HCT116 (cell line): ENCODE data around the gene MYL5. TPM values are rescaled to one million over a fixed set of nuclear protein-coding genes. Genes with fewer than 3 reads are reported as not detected.

Experiments used
- ATAC-seq: fragments of 200-7000 bp; cut with Tn5 transposase; 2 replicates; pipeline ENCODE4 v1.9.1; 2020; ENCODE audit warnings: mild to moderate bottlenecking, moderate library complexity
- BruUV-seq: library from RNA; stranded (reverse); fragments of 400-500 nt; replicated peaks from 2 replicates; lab custom pipeline; 2021; lab: Mats Ljungman, UMichigan
- CTCF ChIA-PET: fragments of 300-600 bp; sonication (Branson Sonifier 250); formaldehyde crosslinking; loops from one replicate; lab custom pipeline; 2021; ENCODE audit warnings: antibody characterized with exemption; lab: Charles Lee
- POLR2A ChIA-PET: fragments of 300-600, 350-600 bp; sonication (Branson Sonifier 250); formaldehyde crosslinking; loops from one replicate; lab custom pipeline; 2021; ENCODE audit warnings: antibody characterized with exemption; lab: Charles Lee
- RAD21 ChIA-PET, 2 experiments: fragments of 300-600 bp; sonication (Branson Sonifier 250); formaldehyde crosslinking; loops; one replicate each; lab custom pipeline; 2023; ENCODE audit warnings: low total read pairs in 2 of 2; ENCODE audit not compliant: uncharacterized antibody in 2 of 2, unreplicated experiment in 2 of 2, low non-redundant PET in 1 of 2; lab: Charles Lee
- DNase-seq: peaks from one replicate; pipeline ENCODE4 v3.0.0-alpha.2; 2010; ENCODE audit warnings: low read depth, low spot score
- H2AFZ ChIP-seq: fragments of 200-600 bp; shearing (Covaris generic), sonication (generic); 2 replicates; pipeline ENCODE4 v1.6.1; 2017; ENCODE audit warnings: low read depth, mixed run types, mixed read lengths, antibody characterized with exemption, low read length; ENCODE audit not compliant: poor library complexity, severe bottlenecking
- H3K27ac ChIP-seq: 2 replicates; pipeline ENCODE4 v1.5.1; 2012; ENCODE audit warnings: low read depth, low read length
- H3K27me3 ChIP-seq: fragments of 200-600 bp; sonication (generic); 2 replicates; pipeline ENCODE4 v1.6.1; 2016; ENCODE audit warnings: mixed run types, low read length, mixed read lengths; ENCODE audit not compliant: insufficient read depth
- H3K36me3 ChIP-seq, 2 experiments: fragments of 200-500 bp in 1 of 2; fragments of 200-600 bp in 1 of 2; sonication (Bioruptor generic) in 1 of 2; sonication (generic) in 1 of 2; 2 replicates each; pipeline versions ENCODE4 v1.5.1 to v1.6.1; 2014 to 2016; ENCODE audit warnings: low read length in 2 of 2, inconsistent platforms in 1 of 2, mixed read lengths in 1 of 2, mixed run types in 1 of 2; ENCODE audit not compliant: insufficient read depth in 2 of 2, control insufficient read depth in 1 of 2
- H3K4me1 ChIP-seq, 2 experiments: fragments of 200-600 bp in 1 of 2; sonication (generic) in 1 of 2; 2 replicates each; pipeline versions ENCODE4 v1.5.1 to v1.6.1; 2012 to 2017; ENCODE audit warnings: low read length in 2 of 2, inconsistent platforms in 1 of 2, mild to moderate bottlenecking in 1 of 2, mixed read lengths in 1 of 2, mixed run types in 1 of 2, moderate library complexity in 1 of 2; ENCODE audit not compliant: insufficient read depth in 2 of 2, control insufficient read depth in 1 of 2
- H3K4me2 ChIP-seq: fragments of 200-600 bp; sonication (generic); 2 replicates; pipeline ENCODE4 v1.6.1; 2017; ENCODE audit warnings: mixed run types, low read length, mixed read lengths
- H3K4me3 ChIP-seq, 2 experiments: fragments of 200-600 bp in 1 of 2; sonication (generic) in 1 of 2; replicated peaks in 1 of 2; 2 replicates each; pipeline ENCODE4 v1.5.1; 2011 to 2016; ENCODE audit warnings: low read length in 2 of 2, control low read depth in 1 of 2, low read depth in 1 of 2, mild to moderate bottlenecking in 1 of 2, mixed read lengths in 1 of 2, mixed run types in 1 of 2
- H3K79me2 ChIP-seq: fragments of 200-600 bp; sonication (generic); 2 replicates; pipeline ENCODE4 v1.6.1; 2017; ENCODE audit warnings: mild to moderate bottlenecking, mixed run types, low read length, moderate library complexity, mixed read lengths; ENCODE audit not compliant: insufficient read depth
- H3K9ac ChIP-seq: fragments of 200-600 bp; sonication (generic); 2 replicates; pipeline ENCODE4 v1.6.1; 2016; ENCODE audit warnings: low read length, mixed read lengths
- H3K9me2 ChIP-seq: fragments of 200-600 bp; sonication (generic), shearing (Covaris generic); 2 replicates; pipeline ENCODE4 v1.6.1; 2017; ENCODE audit warnings: mixed run types, mild to moderate bottlenecking, moderate library complexity; ENCODE audit not compliant: insufficient read depth
- H3K9me3 ChIP-seq, 2 experiments: fragments of 200-500 bp in 1 of 2; fragments of 200-600 bp in 1 of 2; sonication (Bioruptor generic) in 1 of 2; sonication (generic) in 1 of 2; 2 replicates each; pipeline ENCODE4 v1.6.1; 2014 to 2017; ENCODE audit warnings: low read length in 2 of 2, mixed read lengths in 2 of 2, inconsistent platforms in 1 of 2, low read depth in 1 of 2, mild to moderate bottlenecking in 1 of 2, mixed run types in 1 of 2, moderate library complexity in 1 of 2; ENCODE audit not compliant: control insufficient read depth in 1 of 2, insufficient read depth in 1 of 2
- H4K20me1 ChIP-seq: fragments of 200-600 bp; sonication (generic), shearing (Covaris generic); 2 replicates; pipeline ENCODE4 v1.6.1; 2017; ENCODE audit warnings: mixed run types, mild to moderate bottlenecking, moderate library complexity; ENCODE audit not compliant: insufficient read depth
- CEBPB ChIP-seq: IDR thresholded peaks from 2 replicates; pipeline ENCODE4 v1.6.1; 2012; ENCODE audit warnings: low read depth
- EGR1 ChIP-seq: IDR thresholded peaks from 2 replicates; pipeline ENCODE4 v1.6.1; 2012; ENCODE audit warnings: low read depth
- ELF1 ChIP-seq: IDR thresholded peaks from 2 replicates; pipeline ENCODE4 v1.6.1; 2012; ENCODE audit warnings: low read depth, borderline replicate concordance
- FOSL1 ChIP-seq: IDR thresholded peaks from 2 replicates; pipeline ENCODE4 v1.6.1; 2012; ENCODE audit warnings: low read depth
- JUND ChIP-seq: IDR thresholded peaks from 2 replicates; pipeline ENCODE4 v1.6.1; 2012
- RAD21 ChIP-seq: IDR thresholded peaks from 2 replicates; pipeline ENCODE4 v1.6.1; 2012; ENCODE audit warnings: low read depth, mild to moderate bottlenecking
- SP1 ChIP-seq: IDR thresholded peaks from 2 replicates; pipeline ENCODE4 v1.6.1; 2012; ENCODE audit warnings: low read depth
- SRF ChIP-seq: IDR thresholded peaks from 2 replicates; pipeline ENCODE4 v1.6.1; 2012; ENCODE audit warnings: low read depth
- TCF7L2 ChIP-seq: IDR thresholded peaks from 2 replicates; pipeline ENCODE4 v1.7.0; 2011; ENCODE audit warnings: borderline replicate concordance, inconsistent platforms; ENCODE audit not compliant: insufficient read depth, insufficient read length; ENCODE audit errors: extremely low read depth
- ZFX ChIP-seq: fragments of 450-650 bp; IDR thresholded peaks from 2 replicates; pipeline ENCODE4 v1.6.1; 2017
- ZNF274 ChIP-seq: fragments of 200-500 bp; sonication (Bioruptor generic); IDR thresholded peaks from 2 replicates; pipeline ENCODE4 v1.6.1; 2014; ENCODE audit warnings: mild to moderate bottlenecking, low read depth, low read length, inconsistent platforms
- intact Hi-C: fragments of 100-400 bp; cut with micrococcal nuclease; formaldehyde crosslinking; loops from 2 replicates; pipeline ENCODE4 v1.10.0; 2022
- total RNA-seq: library from RNA; stranded (reverse); gene quantifications from one replicate; pipeline ENCODE4 v1.2.1, GENCODE V29; 2021; ENCODE audit not compliant: unreplicated experiment

MYL5 gene
- total RNA-seq, 1 experiment from 2014 or later = 14.0 TPM

DNA sequence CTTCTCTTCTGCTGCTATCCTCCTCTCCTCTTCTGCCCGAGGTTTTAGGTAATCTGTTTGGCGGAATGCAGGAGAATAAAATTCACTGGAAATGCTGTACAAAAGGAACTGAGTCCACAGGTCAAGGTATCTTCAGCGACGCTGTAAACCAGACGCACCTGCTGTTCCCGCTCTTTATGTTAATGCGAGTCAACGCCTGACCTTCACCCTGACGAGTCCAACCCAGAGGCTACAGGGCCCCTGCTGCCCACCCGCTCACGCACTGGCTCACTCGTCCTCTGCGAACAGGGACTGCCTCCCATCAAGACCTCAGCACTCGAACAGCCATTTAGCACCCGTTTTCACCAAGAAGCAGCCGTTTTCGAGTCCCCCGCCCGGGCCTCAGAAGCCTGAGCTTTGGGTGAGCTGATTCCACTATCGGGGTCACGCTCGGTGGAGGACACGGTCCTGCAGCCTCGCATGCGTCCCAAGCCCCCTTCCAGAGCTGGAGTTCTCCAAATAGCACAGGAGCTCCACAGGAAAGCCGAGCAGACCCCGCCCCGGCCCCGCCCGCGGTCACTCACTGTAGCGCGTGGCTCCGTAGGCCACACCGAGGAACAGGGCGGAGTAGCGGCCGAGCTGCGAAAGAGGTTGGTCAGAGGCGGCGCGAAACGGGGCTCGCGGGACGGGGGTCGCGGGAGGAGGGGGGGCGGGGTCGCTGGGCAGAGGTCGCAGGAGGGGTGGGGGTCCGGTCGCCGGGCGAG lies 822 bp upstream of the MYL5 start (continued):
- TF ChIP-seq ZNF274 (no peak), SRF (no peak), JUND (no peak), EGR1 (no peak), SP1 (no peak), CEBPB (no peak), ZFX (no peak), RAD21 (no peak), FOSL1 (no peak), TCF7L2 (no peak)

DNA sequence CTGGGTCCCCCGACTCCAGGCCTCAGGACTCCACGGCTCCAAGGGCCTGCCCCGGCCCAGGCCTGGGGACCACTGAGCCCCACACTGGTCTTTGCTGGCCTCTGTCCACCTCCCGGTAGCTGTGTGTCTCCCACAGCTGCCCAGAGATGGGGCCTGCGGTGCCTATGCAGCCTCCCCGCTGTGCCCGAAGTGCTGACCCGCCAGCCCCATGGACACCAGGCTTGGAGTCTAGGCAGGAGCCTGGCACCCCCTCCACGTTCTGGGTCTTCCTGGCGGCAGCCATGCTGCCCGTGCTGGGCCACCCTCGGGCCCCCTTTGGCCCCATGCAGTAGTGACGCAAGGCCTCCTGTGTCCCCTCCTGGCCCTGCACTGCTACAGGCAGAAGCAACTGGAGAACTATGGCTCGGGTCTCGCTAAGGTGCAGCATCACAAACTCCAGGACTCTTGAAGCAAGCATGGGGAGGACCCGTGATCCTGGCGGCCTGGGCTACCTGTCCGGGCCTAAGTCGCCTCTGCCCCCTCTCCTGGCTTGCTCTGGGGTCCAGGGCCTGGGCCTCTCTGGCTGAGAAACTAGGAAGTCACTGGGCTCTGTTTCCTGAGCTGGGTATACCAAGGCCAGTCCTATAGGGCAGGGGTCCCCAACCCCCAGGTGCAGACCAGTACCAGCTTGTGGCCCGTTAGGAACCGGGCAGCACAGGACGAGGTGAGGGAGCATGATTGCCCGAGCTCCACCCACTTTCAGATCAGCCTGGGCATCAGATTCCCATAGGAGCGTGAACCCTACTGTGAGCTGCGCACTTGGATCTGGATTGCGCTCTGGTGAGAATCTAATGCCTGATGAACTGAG lies 917 bp downstream of the MYL5 start:
- peak; percentile 86 for TF ChIP-seq ZFX
- no peak for TF ChIP-seq ELF1
- Histone ChIP-seq H3K4me3 (peak overlapping the region; percentile 77 to 91), H3K36me3 (peaks cover 10 to 24% of the 10 kb centered on the region in 2 experiments), H3K27ac (peak overlapping the region; percentile 90), H2AFZ (no peak overlapping the region), H3K4me1 (peaks cover 23 to 54% of the 10 kb centered on the region in 2 experiments), H3K9me2 (no peaks in the 10 kb centered on the region), H3K9me3 (no peaks in the 10 kb centered on the region), H3K27me3 (no peaks in the 10 kb centered on the region), H3K4me2 (peak overlapping the region; percentile 93), H4K20me1 (no peaks in the 10 kb centered on the region), H3K79me2 (peaks cover 26% of the 10 kb centered on the region), H3K9ac (peak overlapping the region; percentile 95)
- ChIA-PET POLR2A (no interaction called here), CTCF (interaction anchor here (0.9 to 1.6 kb wide), 2 partner anchors 9 to 12 kb away, joined by 3 to 14 read pairs; no protein-coding TSS in a partner anchor), RAD21 (no interaction called here)
- no TSS peak for BruUV-seq
- no peak for DNase-seq
- ATAC-seq = peak; percentile 9
- intact Hi-C loops = loop anchor here (10.0 kb wide), 1 partner anchor 200 kb away; no protein-coding TSS in a partner anchor
